ENCODE results near the gene RPSA. TPM values are rescaled to one million over a fixed set of nuclear protein-coding genes. Genes with fewer than 3 reads are reported as not detected.
A peak's percentile ranks its signal among the peaks of the same experiment; 100 is the strongest.

Gene RPSA
- total RNA-seq, 1 donor from 2014 or later: 2,720 TPM

GRCh38 chr3:39383881-39384664 lies 22.4 kb upstream of the RPSA start:
- peak overlapping the region; percentile 84 for H3K4me3 ChIP-seq (ENCODE audit: low read depth, low read length)
- no peak for TF ChIP-seq CTCF (conservative IDR thresholded peaks at IDR 0.05; ENCODE audit: low read depth, low read length)
- DNase-seq (ENCODE audit: low read depth): no peak

GRCh38 chr3:39384665-39385000 lies 21.9 kb upstream of the RPSA start:
- no peak for TF ChIP-seq CTCF (conservative IDR thresholded peaks at IDR 0.05; ENCODE audit: low read depth, low read length)
- no peak for DNase-seq (ENCODE audit: low read depth)
- H3K4me3 ChIP-seq (ENCODE audit: low read depth, low read length): peak overlapping the region; percentile 84

DNA sequence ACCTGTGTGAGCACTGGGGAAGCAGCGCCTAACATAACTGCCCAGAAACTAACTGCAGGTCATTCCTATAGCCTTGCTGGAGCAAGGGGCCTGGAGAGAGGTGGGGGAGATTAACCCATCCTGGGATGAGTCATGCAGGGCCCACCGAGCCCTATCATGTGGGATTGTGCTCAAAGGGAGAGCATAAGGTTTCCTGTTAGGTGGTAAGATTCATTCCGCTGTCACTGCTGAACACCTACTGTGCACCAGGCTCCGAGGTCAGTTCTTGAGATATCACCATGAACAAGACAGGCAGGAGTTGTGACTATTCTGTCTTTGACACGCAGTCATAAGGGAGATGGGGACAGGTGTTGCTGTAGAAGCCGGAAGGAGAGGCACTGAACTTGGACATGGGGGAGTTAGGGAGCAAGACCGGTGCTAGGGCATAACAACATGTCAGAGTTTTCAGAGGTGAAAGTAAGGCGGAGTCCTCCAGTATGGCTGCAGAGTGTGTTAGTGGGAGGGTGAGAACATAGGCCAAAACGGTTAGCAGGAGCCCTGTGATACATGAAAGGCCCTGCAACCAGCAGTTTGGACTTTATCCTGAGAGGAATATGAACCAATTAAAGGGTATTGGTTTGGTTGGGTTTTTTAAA lies 20.9 kb upstream of the RPSA start:
- no peak for DNase-seq (ENCODE audit: low read depth)
- TF ChIP-seq CTCF (conservative IDR thresholded peaks at IDR 0.05; ENCODE audit: low read depth, low read length): no peak

DNA sequence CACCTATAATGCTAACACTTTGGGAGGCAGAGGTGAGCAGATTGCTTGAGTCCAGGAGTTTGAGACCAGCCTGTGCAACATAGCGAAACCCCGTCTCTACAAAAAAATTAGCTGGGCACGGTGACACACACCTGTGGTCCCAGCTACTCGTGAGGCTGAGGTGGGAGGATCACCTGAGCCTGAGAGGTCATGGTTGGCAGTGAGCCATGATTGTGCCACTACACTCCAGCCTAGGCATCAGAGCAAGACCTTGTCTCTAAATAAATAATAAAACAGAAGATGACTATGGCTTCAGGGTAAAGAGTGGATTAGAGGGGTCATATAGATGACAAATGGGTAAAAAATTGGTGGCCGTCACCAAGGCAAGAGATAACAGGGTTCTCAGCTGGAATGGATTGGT lies 20.2 kb upstream of the RPSA start:
- no peak for DNase-seq (ENCODE audit: low read depth)
- no peak for TF ChIP-seq CTCF (conservative IDR thresholded peaks at IDR 0.05; ENCODE audit: low read depth, low read length)
- no peak overlapping the region for H3K4me3 ChIP-seq (ENCODE audit: low read depth, low read length)

More for the DNA sequence above, 20.9 kb upstream of the RPSA start:
- no peak overlapping the region for H3K4me3 ChIP-seq (ENCODE audit: low read depth, low read length)

- no peak for TF ChIP-seq CTCF (conservative IDR thresholded peaks at IDR 0.05; ENCODE audit: low read depth, low read length)
- DNase-seq (ENCODE audit: low read depth): no peak
- H3K4me3 ChIP-seq (ENCODE audit: low read depth, low read length): no peak overlapping the region
Measured at GRCh38 chr3:39387411-39387975, 19.0 kb upstream of the RPSA start.

- DNase-seq (ENCODE audit: low read depth): no peak
- no peak for TF ChIP-seq CTCF (conservative IDR thresholded peaks at IDR 0.05; ENCODE audit: low read depth, low read length)
- no peak overlapping the region for H3K4me3 ChIP-seq (ENCODE audit: low read depth, low read length)
Measured at GRCh38 chr3:39388153-39388552, 18.4 kb upstream of the RPSA start.

Measured in epithelial cell of proximal tubule (primary cell).